ENCODE data around the gene INHBE.
"Not testable (repeated sequence)": the region's sequence is repeated elsewhere in the genome, so short reads cannot be mapped to it uniquely, and the experiment has no call there.

The INHBE gene

DNA sequence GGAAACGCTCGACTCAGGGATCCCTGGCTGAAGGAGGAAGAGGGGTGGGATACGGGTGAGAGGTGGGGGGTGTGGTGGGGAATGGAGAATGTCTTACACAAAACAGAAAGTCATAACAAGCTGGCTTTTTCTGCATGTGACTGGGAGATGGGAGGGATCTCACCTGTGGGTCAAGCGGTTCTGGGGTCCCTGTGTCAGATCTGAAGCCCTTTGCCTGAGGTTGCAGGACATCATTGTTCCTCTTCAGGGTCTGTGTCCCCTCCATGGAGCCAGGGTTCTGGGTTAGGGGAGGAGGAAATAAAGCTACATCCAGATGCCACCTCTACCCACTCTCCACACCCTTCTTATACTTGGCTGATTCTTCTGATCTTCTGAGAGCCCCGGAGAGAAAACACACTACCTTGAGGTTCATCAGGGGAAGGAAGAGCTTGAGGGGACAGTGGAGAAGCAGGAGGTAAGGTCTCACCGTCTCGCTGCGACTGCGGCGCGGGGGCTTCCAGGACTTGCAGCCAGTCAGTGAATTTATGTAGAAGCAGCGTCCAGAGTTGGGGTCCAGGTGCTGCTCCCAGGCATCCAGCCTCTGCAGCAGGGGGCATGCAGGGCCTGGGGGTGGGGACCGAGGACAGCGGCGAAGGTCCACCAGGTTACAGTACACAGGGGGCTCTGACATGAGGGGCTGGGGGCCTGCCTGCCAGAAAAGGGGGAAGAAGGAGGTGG lies 22.0 kb downstream of the INHBE start:
- DNase-seq: no peak

DNA sequence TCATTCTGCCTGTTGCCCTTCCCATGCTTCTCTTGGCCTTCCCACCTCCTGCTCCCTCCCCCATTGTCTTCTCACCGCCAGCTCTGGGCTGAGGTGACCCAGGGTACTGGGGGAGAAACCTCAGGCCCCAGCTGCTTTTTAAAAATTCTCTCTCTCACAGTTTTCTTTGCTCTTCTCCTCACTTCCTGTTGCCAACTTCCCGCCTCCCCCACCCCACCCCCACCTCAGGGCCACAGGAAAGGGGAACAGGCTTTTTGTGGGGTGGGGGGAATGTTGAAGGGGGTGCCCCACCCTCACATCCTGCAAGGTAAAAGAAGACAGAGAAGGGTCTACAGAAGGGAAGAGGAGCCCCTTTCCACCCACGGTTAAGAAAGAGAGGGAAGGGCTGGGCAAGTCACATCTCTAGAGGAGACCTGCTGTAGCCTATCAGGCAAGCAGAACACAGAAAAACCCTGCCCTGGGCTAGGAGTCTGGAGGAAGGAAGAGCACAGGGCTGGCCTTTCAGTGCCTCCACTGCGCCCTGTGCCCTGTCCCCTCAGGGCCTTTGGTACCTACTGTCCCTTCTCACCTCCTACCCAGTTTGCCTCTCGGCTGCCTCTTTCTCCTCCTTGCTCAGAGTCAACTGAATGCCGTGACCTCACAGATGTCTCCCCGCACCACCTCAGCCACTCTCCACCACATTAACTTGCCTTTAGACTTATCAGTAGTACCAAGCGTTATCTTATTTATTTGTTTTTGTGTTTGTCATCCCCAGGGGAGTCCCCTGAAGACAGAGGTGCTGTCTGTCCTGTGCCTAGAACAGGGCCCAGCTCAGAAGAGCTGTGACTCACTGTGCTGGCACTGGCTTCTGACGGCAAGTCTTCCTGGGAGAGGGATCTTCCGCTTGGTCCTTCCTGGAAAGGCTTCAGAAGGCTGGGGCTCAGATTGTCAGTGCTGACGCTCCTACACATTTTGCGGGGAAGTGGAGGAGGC lies 22.9 kb downstream of the INHBE start:
- no peak for DNase-seq

DNA sequence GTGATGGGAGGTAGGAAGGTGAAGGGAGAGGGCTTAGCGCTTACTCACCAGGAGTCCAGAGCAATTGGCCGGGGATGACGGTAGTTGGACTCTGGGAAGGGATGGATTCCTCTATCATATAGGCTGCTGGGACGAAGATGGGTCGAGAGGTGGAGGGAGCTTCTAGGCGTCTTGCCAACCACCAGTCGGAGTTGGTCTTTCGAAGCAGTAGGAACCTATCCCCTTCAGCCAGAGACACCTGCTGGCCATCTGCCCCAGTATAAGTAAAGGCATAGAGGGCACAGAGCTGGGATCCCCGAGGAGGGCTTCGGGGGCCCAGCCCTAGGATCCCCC lies 23.9 kb downstream of the INHBE start:
- no peak for DNase-seq

DNA sequence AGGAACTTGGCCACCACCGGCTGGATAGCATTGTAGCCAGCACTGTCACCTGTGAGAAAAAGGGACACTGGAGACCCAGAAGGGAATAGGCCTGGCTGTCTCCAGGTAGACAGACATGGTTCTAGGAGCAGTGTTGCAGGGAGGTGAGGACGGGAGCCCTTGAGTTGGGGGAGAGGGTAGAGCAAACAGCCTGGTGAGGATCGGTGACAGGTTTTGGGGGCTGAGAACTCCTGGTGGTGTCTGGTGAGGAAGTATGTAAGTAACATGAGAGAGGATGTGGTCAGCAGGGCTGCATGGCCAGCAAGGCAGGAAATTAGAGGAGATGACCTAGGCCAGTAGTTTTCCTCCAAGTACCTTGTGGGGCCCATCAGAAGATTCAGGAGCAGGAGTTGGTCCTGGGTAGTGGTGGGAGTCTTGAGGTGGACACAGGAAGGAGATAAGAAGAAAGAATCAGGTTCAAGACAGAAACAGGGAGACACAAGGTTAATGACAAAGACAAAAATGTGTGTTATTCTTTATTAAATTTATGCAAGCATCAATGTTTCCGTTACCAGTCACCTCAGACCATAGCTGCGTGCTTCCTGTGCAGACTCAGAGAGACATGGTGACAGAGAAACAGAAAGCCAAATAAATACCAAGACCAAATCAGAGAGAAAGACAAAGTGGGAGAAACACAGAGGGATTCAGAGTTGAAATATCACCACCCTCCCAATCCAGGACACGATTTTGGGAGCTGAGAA lies 24.4 kb downstream of the INHBE start, which contains the start of gene ARHGAP9:
ARHGAP9 (minus strand) TSS at position 491 of the 740 bp plus-strand sequence; CDS start at position 31, 460 bp downstream.
- no peak for DNase-seq

DNA sequence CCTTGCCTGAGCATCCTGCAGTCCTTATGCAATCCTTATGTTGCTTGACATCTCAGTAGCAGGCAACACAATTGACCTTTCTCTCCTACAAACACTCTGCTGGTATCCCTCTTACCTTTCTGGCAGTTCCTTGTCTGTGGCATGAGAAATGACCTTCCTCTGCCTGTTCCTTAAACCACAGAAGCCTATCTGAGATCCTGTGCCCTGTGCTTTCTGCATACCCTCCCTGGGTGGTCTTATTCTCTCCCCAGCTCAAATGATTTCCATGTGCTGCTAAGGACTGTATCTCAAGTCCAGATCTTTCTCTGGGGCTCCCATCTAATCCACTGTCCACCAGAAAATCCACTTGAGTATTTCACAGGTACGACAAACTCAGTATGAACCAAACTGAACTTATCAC lies 26.6 kb downstream of the INHBE start:
- DNase-seq: no peak

DNA sequence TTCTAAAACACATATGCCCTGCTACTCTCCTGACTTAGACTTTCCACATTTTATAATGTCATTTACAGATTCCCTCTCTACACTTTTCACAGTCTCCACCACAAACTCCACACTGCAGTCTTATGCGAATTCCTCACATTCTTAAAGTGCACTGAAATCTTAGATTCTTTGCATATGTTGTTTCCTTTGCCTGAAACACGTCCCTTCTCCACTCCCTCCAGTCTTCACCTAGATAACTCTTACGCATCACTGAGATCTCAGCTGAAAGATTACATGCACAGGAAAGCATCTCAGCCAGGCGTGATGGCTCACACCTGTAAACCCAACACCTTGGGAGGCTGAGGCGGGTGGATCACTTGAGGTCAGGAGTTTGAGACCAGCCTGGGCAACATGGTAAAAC lies 28.4 kb downstream of the INHBE start:
- DNase-seq: no peak

DNA sequence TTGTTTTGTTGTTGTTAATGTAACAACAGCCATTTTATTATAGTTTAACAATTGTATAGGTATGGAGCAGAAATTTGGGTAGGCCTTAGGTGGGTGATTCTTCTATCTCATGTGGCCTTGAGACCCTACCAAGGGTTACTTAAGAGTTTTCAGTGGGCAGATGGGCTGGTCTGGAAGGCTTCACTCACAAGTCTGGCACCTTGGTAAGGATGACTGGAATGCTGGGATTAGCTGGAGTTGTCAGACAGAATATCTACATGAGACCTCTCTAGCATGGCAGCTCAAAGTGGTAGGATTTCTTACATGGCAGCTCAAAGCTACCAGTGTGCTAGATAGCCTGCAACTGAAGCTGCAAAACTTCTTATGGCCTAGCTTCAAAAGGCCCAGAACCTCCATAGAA lies 30.6 kb downstream of the INHBE start:
- no peak for DNase-seq

DNA sequence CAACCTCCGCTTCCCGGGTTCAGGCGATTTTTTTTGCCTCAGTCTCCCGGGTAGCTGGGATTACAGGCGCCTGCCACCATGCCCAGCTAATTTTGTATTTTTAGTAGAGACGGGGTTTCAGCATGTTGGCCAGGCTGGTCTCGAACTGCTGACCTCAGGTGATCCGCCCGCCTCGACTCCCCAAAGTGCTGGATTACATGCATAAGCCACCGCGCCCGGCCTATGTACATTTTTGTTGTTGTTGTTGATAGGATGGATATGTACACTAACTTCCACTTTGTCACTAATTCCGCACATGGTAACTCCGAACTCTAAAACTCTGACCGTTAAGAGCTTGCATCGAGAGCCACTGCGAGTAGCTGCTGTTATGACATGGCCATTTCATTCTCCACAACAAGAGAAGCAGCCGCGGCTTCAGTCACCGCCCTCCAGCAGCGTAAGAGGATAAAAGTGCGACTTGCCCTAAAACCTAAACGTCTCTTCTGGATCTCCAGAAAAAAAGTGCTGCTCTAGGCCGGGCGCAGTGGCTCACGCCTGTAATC lies 32.0 kb downstream of the INHBE start:
- DNase-seq: no peak

DNA sequence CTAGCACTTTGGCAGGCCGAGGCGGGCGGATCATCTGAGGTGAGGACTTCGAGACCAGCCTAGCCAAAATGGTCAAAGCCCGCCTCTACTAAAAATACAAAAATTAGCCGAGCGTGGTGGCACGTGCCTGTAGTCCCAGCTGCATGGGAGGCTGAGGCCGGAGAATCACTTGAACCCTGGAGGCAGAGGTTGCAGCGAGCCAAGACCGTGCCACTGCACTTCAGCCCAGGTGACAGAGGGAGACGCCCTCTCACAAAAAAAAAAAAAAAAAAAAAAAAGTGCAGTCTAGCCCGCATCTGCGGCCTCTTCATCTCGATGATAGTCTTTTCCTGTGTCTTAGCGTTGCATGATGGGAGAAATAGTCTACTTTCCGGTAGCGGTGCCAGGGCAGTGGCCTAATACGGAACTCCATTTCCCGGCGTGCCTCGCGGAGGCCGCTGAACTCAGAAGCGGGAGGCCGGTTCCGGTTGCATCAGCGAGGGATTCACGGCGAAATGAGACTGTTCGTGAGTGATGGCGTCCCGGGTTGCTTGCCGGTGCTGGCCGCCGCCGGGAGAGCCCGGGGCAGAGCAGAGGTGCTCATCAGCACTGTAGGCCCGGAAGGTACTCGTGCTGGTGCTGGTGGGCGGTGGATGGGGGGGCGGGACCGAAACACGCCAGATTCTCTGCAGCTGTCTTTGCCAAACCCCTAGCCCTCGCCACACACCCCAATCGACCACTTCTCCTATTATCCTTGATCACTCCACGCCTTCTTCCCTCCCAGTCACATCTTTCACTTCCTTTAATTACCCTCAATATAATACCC lies 32.7 kb downstream of the INHBE start, which contains the start of gene MARS1:
MARS1 (plus strand) TSS at position 472 of the 805 bp plus-strand sequence; CDS start at position 495, 23 bp downstream.
- DNase-seq: peak; percentile 96

DNA sequence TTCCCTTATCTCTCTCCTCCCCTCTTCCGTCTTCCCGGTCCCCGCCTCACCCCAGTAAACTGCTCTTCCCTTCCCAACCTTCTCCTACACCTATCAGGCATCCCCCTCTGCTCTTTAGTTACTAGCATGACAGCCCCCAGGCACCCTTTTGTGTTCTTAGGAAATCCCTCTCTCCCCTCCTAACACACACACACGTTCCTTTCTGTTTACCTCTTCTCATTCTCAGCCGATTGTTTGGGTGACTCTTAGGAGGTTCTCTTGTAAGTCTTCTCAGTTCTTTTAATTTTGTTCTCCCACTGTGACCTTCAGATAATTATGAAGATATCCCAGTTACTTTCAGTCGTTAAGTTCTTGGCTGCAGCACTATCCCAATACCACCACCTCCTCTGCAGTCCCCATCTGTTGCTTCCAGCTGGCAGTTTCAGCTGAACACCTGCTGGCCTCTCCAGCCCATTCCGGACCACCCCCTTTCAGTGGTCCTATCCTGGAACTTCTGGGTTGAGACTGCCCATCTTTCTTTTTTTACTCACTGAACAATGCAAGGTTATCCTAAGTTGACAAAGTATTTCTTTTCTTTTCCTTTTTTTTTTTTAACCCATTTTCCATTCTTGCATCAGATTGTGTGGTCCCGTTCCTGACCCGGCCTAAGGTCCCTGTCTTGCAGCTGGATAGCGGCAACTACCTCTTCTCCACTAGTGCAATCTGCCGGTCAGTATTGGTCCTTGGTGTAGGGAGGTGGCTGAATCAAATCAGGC lies 33.5 kb downstream of the INHBE start:
- DNase-seq: peak; percentile 23

DNA sequence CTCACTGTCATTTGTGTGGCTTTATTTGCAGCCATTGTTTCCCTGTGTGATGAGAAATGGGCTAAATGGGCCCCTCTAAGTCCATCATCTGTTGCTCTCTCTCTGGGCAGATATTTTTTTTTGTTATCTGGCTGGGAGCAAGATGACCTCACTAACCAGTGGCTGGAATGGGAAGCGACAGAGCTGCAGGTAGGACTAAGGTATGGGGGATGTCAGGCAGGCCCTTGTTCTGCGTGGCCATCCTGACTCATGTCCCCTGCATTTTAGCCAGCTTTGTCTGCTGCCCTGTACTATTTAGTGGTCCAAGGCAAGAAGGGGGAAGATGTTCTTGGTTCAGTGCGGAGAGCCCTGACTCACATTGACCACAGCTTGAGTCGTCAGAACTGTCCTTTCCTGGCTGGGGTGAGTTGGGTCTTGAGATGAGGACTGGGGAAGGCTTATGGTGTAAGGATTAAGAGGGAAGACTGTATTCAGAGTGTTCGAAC lies 34.1 kb downstream of the INHBE start:
- no peak for DNase-seq

DNA sequence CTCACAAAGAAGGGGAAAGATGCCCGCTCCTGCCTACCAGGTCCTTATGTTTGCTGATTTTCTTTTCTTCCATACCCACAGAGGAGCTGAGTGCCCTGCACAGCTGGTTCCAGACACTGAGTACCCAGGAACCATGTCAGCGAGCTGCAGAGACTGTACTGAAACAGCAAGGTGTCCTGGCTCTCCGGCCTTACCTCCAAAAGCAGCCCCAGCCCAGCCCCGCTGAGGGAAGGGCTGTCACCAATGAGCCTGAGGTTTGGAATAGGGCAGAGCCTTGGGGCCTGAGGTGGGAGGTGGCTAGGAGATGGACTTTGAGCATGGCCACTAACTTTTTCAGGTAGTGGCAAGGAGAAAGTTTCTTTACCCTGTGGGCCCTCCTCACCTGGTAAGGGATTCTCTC lies 35.0 kb downstream of the INHBE start:
- DNase-seq: no peak

DNA sequence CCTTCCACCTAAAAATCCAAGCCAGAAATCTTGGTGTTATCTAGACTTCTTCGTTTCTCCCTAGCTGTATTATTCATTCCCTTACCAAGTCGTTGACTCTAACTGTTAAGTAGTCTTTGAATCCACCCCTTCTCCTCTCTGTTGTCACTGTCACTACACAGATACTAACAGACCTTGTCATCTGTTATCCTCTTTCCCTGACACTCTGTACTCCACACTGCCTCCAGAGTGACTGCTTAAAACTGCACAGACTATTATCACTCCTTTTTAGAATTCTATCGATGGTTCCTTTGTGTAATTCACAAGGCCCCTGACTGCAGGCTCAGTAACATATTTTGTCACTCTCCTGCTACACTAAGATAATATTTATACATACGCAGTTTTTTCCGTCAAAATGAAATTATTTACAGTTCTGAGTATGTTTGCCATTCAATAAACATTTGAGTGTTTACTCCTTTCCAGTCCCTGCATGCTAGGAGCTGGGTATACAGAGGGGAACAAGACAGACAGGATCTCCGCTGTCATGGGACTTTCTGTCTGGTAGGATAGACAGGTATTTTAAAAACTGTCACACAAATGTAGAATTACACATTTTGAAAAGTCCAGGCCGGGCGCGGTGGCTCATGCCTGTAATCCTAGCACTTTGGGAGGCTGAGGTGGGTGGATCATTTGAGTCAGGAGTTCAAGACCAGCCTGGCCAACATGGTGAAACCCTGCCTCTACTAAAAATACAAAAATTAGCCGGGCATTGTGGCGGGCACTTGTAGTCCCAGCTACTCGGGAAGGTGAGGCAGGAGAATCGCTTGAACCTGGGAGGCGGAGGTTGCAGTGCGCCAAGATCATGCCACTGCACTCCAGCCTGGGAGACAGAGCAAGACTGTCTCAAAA lies 36.5 kb downstream of the INHBE start:
- no peak for DNase-seq

DNA sequence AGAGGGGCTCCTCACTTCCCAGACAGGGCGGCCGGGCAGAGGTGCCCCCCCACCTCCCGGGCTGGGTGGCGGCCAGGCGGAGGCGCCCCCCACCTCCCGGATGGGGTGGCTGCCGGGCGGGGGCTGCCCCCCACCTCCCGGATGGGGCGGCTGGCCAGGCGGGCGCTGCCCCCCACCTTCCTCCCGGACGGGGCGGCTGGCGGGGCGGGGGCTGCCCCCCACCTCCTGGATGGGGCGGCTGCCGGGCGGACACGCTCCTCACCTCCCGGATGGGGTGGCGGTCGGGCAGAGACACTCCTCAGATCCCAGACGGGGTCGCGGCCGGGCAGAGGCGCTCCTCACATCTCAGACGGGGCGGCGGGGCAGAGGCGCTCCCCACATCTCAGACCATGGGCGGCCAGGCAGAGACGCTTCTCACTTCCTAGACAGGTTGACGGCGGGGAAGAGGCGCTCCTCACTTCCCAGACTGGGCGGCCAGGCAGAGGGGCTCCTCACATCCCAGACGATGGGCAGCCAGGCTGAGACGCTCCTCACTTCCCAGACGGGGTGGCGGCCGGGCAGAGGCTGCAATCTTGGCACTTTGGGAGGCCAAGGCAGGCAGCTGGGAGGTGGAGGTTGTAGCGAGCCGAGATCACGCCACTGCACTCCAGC lies 40.1 kb downstream of the INHBE start:
- DNase-seq: not testable (repeated sequence)

DNA sequence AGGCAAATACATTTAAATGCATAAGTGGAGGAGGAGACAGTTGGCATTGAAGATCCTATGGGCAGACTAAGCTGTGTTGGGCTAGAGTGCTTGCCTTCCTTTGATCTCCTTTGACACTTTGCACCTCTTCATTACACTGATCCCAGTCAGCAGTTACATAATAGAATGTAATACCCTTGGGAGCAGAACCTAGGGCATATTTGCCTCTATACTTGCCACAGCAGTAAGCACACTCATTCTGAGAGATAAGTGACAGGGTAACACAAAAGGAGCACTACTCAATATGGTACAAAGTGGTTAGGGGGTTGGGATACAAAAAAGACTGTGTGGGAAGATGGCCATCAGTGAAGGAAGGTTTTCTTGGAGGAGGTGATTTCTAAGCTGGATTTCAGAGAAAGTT lies 41.7 kb downstream of the INHBE start:
- DNase-seq: no peak

DNA sequence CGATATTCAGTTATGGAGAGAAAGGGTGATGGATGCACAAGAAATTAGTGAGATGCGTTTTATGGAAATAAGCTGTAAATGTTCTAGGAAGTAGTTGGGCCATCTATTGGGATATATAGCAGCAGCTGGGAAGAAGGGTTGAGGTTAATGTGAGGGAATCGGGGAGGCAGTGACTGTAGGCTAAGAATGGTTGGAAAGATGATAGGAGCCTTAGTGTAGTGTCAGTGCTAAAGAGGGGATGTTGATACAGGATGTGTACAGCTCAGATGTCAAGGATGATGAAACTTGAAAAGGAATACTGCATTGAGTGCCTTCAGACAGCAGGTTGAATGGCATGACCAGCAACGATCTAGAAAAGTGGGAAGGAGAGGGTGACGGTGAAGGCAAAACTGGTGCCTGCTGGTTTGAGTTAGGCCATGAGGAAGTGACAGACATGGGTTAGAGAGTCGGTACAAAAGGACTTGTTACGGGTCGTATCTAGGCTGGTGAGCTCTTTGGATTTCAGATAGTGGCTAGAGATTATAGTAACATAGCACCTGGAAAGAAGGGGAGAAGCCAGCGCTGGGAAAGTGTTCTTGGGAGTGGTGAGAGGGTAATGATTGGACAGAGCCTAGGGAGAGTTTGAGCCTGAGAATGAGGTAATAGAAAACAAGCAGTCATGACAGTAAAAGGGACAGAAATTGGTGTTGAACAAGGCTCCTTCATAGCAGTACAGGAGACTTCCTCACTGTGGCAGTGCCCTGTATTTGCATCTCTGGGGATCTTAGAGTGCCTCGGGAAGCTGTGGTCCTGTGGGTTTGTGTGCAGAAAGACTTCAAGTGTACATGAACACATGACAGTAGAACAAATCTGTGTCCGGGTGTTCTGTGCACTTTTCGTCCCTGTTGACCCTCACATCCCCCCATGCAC lies 42.4 kb downstream of the INHBE start:
- no peak for DNase-seq

DNA sequence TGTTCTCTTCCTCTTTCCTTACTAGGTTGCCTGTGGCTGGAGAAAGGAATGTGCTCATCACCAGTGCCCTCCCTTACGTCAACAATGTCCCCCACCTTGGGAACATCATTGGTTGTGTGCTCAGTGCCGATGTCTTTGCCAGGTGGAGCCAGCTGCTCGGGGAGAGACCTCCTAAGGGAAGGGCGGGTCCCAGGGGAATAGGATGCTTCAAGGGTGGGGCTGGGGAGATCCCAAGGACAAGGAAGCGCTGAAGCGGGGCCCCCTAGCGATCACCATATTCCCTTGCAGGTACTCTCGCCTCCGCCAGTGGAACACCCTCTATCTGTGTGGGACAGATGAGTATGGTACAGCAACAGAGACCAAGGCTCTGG lies 43.0 kb downstream of the INHBE start:
- DNase-seq: no peak

DNA sequence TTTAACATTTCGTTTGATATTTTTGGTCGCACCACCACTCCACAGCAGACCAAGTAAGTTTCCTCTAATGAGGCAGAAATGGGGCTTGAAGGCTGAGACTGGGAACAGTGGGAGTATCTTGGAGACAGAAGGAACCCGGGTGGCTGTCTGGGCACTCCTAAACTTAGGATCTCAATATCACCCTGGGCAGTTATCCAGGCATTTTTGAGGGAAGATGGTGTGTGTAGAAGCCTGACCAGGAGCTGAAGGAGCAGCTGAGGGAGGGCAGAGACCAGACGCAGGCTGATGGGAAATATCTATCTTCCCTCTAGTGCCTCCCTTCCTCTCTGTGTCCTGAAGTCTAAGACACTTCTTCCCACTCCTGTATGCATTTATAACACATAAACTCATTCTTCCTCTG lies 43.5 kb downstream of the INHBE start:
- DNase-seq: no peak

DNA sequence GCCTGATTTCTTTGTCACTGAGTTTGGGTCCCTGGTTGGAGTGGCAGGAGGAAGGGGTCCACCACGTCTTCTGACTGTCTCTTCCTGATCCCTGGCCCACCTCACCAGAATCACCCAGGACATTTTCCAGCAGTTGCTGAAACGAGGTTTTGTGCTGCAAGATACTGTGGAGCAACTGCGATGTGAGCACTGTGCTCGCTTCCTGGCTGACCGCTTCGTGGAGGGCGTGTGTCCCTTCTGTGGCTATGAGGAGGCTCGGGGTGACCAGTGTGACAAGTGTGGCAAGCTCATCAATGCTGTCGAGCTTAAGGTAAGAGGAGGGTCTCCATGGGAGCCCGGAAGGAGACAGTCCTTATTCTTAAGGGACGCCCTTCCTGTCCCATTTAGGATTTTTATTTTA lies 45.1 kb downstream of the INHBE start:
- no peak for DNase-seq

All from NCI-H146 (cell line).